ENCODE results near the gene DMXL2.
"Not testable (repeated sequence)": the region's sequence is repeated elsewhere in the genome, so short reads cannot be mapped to it uniquely, and the experiment has no call there.

Gene DMXL2

GRCh38 chr15:51579012-51579411, 43.6 kb downstream of the DMXL2 start:
- no peak for FAIRE-seq

GRCh38 chr15:51577636-51578304, 44.8 kb downstream of the DMXL2 start:
- FAIRE-seq (no peak), DNase-seq (ENCODE audit: insufficient read length, low spot score) (no peak)

More at GRCh38 chr15:51579012-51579411, 43.6 kb downstream of the DMXL2 start:
- no peak for DNase-seq (ENCODE audit: insufficient read length, low spot score)

DNA sequence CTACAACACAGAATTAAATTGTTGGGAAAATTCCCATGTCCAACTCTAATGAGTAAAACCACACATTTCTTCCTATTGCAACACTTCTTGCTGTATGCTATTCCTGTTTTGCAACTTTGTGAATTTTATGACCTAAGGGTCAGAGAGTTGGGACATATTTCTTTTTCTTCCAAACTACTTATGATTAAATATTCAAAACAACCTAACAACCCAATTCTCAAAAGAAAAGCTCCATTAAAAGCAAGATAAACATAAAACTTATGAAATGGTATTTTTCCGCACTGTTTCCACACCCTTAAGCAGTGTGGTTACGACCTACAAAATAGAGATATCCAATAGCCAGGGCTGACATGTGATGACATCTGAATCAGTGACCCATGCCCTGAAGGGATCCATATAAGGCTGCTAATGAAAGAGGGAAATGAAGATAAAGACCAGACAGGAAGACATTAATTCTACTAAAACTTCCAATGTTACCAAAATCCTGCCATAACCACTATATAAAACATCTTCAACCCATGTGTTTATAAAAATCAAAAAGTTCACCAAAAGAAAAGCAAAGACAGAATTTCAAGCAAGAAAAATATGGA, 45.6 kb downstream of the DMXL2 start:
- FAIRE-seq (no peak), DNase-seq (ENCODE audit: insufficient read length, low spot score) (no peak)

GRCh38 chr15:51576286-51576850, 46.2 kb downstream of the DMXL2 start:
- FAIRE-seq (no peak), DNase-seq (ENCODE audit: insufficient read length, low spot score) (no peak)

DNA sequence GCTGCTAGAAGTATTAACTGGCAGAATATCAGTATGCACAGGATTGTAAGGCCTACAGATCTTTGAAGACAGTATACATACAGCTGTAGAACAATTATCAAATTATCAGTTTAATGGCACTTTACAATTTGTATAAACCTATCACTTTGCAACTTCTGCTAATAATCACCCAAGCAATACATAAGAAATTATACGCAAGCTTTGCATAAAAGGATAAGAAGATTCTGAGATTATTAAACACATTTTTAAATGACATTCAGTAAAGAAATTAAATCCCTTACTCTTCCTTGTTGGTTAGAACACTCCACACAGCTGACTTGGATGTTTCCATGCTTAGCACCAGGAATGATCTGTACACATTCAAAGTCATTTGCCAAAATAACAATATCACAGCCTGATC, 46.8 kb downstream of the DMXL2 start:
- no peak for FAIRE-seq
- no peak for DNase-seq (ENCODE audit: insufficient read length, low spot score)

- not testable (repeated sequence) for DNase-seq (ENCODE audit: insufficient read length, low spot score); FAIRE-seq
Measured at GRCh38 chr15:51573352-51573751, 49.2 kb downstream of the DMXL2 start.

- not testable (repeated sequence) for DNase-seq (ENCODE audit: insufficient read length, low spot score); FAIRE-seq
Measured at GRCh38 chr15:51568939-51569784, 53.4 kb downstream of the DMXL2 start.

DNA sequence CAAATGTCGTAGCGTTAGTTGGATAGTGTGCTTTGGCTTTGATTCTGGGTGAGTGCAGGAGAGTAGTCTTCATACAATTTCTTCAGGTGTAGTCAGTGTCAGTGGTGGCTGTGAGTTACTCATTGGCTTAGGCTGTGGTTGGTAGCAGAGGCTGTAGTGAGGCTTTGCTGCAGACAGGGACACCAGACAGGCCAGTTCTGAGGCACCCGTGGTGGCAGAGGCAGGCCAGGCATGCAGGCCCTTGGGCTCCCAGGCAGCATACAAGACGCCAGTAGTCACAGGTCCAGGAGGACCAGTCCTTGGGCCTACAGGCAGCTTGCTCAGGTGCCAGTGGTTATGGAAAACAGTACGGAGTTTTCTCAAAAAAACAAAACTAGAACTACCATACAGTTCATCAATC, 61.3 kb downstream of the DMXL2 start:
- no peak for DNase-seq (ENCODE audit: insufficient read length, low spot score)

GRCh38 chr15:51558876-51559275, 63.7 kb downstream of the DMXL2 start:
- DNase-seq (ENCODE audit: insufficient read length, low spot score) (no peak), FAIRE-seq (no peak)

More for the DNA sequence above, 61.3 kb downstream of the DMXL2 start:
- FAIRE-seq, result no peak

DNA sequence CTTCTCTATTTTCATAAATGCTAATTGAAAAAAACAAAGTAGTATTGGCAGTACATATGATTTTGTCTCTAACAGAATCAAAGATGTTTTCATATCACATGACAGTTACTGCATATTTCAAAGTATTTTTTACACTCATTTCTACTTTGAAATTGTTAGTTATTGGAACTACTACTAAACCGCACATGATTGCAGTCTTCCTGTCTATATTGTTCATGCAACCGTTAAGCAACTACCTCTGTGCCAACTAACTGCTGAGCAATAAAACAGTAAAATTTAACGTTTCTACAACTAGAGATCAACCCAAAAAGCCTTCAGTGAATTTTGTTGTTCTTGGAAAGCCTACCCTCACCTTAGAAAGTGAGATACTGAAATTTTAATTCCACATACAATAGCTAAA, 64.2 kb downstream of the DMXL2 start:
- FAIRE-seq (no peak), DNase-seq (ENCODE audit: insufficient read length, low spot score) (no peak)

DNA sequence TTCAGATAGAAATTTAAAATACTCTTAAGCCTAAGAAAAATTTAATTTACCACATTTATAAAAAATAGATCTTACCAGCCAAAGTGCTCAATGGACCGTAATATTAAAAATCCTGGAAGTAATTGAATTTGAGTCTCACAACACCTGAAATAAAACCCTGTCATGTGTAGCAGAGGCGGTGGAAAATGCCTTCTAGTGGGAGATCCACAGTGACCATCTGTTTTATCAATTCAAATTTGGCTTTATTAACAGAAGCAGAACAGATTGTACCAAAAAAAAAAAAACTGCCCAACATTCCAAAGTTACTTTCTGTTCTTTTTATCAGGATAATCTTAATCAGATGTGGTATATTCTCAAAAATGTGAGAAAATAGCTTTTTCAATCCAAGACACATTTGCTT, 71.7 kb downstream of the DMXL2 start:
- FAIRE-seq (no peak), DNase-seq (ENCODE audit: insufficient read length, low spot score) (no peak)

- no peak for FAIRE-seq
- DNase-seq (ENCODE audit: insufficient read length, low spot score), result no peak
Measured at GRCh38 chr15:51547656-51548055, 74.9 kb downstream of the DMXL2 start.

DNA sequence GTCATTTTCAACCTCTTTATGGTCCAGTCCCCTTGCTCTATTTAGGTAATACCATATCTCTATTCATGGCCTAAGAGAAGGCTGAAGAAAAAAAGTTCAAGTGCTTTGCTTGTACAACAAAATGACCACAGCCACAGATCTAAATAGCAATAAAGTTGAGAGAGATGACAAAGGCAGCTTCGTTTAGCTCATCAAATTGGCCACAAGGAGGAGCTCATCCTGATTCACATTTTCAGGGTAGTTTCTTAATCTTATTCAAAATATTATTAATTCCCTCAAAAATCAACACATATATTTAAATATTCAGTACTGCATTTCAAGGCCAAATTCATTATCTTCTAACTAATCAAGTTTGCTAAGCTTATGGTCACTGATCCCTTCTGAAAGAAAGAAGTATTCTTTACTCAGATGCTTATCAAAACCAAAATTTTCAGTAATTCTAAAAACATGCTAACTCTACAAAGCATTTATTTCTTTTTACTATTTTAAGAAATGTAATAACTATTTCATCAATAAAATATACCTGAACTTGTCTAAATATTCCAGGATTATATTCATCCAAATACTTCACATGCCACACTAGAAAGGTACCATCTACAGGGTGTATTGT, 85.5 kb downstream of the DMXL2 start:
- no peak for DNase-seq (ENCODE audit: insufficient read length, low spot score)
- FAIRE-seq, result peak; percentile 76

- DNase-seq (ENCODE audit: insufficient read length, low spot score) (no peak), FAIRE-seq (no peak)
Measured at GRCh38 chr15:51533672-51534398, 88.7 kb downstream of the DMXL2 start.

- FAIRE-seq, result no peak
- DNase-seq (ENCODE audit: insufficient read length, low spot score), result no peak
Measured at GRCh38 chr15:51526955-51527354, 95.6 kb downstream of the DMXL2 start.

- no peak for DNase-seq (ENCODE audit: insufficient read length, low spot score)
- FAIRE-seq, result no peak
Measured at GRCh38 chr15:51524376-51524775, 98.2 kb downstream of the DMXL2 start.

DNA sequence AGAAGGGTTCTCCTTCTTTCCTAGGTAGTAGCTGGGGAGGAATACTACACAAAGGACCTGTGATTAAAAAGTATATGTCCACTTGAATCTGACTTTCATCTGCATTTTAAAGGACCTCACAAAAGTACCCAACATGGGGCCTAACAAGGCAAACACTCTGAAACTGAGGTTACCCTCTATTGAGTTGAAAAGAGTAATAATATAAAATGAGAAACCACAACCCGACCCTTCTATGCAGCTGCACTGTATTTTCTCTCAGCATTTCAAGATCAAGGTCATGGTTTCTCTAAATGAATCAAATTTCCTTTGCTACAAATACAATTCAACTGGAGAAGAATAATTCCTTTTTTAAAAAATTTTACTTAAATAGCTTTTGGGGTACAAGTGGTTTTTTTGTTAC, 106.3 kb downstream of the DMXL2 start:
- DNase-seq (ENCODE audit: insufficient read length, low spot score) (no peak), FAIRE-seq (no peak)

- peak; percentile 63 for FAIRE-seq
- no peak for DNase-seq (ENCODE audit: insufficient read length, low spot score)
Measured at GRCh38 chr15:51505251-51505650, 117.3 kb downstream of the DMXL2 start.

DNA sequence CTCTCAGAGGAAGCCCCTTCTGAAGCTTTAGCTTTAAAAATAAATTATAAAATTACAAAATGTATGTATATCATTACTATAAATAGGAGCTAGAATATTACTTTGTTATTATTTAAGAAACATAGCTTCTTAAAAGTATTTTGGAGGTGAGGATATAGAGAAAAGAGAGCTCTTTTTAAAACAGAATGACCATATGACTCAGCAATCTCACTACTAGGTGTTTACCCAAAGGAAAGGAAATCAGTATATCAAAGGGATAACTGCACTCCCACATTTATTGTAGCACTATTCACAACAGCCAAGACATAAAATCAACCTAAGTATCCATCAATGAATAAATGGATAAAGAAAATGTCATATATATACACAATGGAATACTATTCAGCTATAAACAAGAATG, 119.6 kb downstream of the DMXL2 start:
- FAIRE-seq (no peak), DNase-seq (ENCODE audit: insufficient read length, low spot score) (no peak)

DNA sequence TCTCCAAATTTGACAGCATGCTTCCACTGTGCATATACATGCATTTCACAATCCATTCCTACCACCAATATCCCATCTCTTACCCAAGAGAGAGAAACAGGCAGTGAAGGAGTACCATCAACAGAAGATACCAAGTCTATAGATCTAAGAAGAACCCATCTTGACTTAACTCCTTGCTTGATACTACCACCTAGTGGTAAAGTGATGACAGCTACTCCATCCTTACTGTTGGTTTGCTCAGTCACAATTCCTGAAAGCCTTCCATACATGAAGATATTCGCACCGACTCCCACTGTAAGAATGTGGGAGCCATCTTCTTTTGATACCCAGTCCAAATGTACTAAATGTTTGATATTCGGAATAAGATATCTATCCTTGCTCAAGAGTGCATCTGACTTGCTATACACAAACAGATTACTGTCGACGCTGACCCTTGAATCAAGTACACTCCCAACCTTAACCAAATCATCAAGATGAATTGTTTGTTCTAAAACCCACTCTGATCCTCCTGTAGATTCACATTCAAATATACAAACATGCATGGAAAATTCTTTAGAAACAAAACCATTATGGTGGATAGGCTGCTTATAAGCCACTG, 123.1 kb downstream of the DMXL2 start:
- FAIRE-seq, result peak; percentile 74
- peak; percentile 7 for DNase-seq (ENCODE audit: insufficient read length, low spot score)
